GM11168 (cell line): Measurements from ENCODE around the gene PBX3.

Experiments used
- in situ Hi-C: fragments of 300-500 bp; cut with MboI; formaldehyde crosslinking; loops from one replicate; pipeline ENCODE4 v1.12.0; 2022; ENCODE audit warnings: low sequenced_read_pairs; ENCODE audit not compliant: unreplicated experiment

PBX3 gene

DNA sequence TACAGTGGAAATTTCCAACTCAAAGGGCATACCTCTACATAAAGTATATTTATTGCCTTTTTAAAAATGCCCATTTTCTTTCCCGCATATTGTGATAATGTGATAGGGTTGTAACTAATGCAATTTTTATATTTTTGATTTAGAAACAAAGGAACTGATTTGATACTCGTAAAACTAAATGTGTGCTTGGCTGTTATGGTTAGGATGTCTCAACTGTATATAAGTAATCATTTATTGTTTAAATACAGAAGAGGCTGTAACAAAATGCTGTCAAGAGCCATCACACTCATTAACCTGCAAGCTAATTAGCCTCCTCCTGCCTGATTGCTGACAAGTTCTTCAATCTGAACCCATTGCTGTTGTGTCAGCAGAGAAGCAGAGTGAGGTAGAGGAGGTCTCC lies 149.2 kb downstream of the PBX3 start:
- in situ Hi-C loops: no loop called here

GRCh38 chr9:125896964-125897363 lies 149.8 kb downstream of the PBX3 start:
- in situ Hi-C loops: no loop called here

DNA sequence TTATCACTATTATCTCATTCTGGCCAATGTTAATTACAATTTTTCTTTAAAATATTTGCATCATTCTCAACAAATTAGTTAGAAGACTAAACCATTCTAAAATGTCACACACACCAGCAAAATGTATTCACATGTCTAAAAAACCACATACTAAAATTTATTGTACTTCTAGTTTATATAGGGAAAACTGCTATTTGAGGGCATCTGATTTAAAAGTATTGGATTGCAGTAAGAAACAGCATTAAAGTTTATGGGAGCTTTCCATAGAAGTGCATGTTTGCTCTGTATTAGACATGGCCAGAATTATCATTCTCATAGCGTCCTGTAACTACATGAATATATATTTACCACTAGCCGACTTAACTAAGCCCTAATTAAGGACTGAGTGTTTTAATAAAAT lies 150.3 kb downstream of the PBX3 start:
- in situ Hi-C loops: no loop called here

- in situ Hi-C loops: no loop called here
Observed at GRCh38 chr9:125902214-125902613, 155.0 kb downstream of the PBX3 start.

DNA sequence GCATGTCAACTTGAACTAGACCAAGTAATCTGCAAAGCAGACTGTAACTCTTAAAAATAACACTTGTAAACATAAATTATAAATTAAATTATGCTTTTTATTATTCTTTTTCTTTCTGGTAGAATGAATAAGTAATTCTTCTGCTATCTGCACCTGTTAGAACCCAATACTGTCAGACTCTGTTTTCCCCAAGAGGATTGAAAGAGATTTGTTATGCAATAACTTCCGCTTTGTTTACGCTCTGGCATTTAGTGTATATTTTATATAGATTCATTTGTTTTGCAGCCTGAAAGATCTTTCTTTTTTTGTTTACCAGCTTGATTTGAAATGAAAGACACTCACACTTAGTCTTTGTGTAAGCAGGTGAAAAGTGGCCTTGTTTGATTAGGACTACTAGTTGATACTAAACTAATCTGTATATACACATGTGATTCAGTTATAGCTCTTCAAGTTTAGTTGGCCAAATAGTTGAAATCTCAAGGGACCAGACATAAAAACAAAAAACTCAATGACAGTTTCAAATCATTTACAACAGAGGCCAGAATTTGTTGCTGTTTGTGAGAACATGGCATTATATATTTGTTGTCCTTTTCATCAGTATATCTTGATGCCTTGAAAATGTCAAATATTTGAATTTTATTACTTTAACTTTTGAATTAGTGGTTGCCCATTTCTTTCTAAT lies 155.8 kb downstream of the PBX3 start:
- in situ Hi-C loops: no loop called here

DNA sequence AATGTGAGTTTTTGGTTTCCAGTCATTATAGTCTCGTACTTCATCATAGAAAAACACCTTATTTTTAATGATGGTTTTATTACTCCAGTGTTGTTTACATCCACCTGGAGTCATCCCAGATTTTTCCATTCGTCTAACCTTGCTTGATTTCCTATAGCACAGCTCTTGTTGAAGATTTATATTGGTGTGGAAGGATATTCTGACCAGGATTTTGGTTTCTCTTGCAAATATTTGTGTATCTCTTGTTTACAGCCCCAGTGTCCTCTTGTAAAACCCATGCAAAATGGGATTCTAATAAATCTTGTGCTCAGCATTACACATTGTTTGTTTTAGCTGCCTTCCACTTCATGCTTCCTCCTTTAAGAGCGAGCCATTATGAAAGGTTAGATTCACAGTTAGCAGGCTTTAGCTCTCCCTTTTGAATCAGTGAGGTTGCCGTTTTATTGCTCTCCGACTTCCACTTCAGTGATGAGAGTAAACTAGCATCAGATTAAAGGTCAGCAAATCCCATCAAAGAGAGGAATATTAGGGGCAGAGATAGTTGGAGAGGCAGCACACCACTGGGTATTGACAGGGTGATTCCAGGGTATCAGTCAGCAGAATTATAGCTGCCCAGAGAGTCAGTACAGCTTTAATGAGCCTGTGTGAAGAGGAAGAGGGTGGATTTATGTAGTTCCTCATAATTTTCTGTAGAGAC lies 157.1 kb downstream of the PBX3 start:
- in situ Hi-C loops: no loop called here

DNA sequence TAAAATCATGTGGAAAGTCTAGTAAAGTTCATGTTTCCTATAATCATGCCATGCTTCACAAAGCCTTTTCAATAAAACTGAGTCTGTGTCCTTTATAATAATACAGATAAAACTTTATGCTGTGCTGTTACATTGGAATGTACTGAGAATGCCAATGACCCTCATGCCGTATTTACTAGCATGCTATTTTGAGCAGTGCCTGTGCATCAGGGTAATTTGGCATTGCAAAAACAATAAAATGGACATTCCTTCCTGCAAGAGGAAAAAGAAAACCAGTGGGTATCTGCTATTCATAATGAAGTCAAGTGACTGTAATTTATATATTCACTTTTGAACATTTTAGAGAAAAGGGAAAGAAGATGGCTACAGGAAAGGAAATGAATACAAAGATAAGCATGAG lies 159.0 kb downstream of the PBX3 start:
- in situ Hi-C loops: no loop called here

DNA sequence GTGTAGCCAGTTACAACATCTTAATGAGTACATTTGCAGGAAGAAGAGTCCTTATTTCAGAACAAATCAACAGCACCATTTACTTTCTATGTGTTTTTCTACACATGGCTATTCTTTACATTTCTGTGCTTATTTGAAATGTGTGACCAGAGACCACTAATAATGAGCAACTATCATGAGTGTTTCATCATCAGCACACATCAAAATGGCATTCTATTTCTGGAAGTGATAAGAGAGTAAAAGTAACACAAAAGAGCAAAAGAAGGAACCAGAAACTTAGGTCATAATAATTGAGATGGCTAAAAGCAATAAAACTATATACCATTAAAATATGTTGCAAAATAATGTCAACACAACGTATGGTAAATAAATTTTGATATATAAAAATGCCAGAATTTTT lies 159.7 kb downstream of the PBX3 start:
- in situ Hi-C loops: no loop called here

DNA sequence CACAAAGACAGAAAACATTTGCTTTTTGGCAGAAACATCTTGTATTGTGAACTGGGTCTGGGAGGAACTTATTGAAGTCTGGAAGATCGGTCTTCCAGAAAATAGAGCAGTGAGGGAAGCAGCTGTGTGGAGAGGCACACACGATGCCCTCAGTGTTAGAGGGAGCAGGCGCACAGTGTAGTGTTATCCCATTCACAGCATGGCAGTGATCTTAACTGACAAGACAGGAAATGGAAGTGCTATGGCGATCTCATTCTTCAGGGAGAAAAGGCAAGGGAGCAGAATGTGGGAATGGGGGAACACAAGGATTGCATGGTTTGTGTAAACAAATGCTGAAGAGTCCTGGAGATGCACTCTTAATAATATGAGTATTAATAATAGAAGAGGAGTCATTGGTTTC lies 161.0 kb downstream of the PBX3 start:
- in situ Hi-C loops: no loop called here

DNA sequence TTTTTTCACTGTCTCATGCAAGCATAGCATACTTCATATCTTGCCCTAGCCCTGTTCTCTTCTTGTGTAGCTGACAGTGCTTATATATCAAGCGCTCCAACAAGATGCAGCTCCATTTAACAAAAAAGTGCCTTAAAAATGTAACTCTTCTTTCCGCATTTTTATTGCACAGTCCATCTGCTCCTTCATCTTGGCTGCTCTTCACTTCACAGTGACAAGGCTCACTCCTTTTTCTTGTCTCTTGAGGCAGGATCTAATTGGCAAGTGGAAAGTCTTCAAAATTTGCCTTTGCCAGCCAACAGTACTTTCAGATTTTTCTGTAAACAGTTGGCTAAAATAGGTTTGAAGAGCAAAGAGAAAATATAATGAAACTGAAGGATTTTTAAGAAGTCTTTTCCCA lies 161.8 kb downstream of the PBX3 start:
- in situ Hi-C loops: no loop called here

- in situ Hi-C loops: no loop called here
Observed at GRCh38 chr9:125909459-125909858, 162.3 kb downstream of the PBX3 start.

DNA sequence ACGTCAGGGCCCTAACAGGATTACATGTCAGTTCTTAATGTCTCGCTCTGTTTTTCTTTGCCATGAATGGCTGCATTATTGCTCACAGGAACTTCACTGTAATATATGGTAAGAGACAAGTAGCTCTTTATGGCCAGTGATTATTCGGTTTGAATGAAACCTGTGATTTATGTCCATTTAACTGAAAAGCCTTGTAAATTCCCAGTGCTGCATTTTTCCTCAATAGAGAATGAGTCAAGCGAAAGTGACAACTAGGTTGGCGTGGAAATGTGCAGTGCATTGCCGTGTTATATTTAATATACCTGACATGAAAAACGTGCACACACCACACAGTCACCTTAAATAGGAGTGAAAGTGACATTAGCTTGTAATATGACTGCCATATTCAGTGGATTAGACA lies 163.1 kb downstream of the PBX3 start:
- in situ Hi-C loops: no loop called here

GRCh38 chr9:125911861-125912644 lies 164.9 kb downstream of the PBX3 start:
- in situ Hi-C loops: no loop called here

GRCh38 chr9:125912667-125913066 lies 165.5 kb downstream of the PBX3 start:
- in situ Hi-C loops: no loop called here

GRCh38 chr9:125913551-125913950 lies 166.4 kb downstream of the PBX3 start:
- in situ Hi-C loops: no loop called here

DNA sequence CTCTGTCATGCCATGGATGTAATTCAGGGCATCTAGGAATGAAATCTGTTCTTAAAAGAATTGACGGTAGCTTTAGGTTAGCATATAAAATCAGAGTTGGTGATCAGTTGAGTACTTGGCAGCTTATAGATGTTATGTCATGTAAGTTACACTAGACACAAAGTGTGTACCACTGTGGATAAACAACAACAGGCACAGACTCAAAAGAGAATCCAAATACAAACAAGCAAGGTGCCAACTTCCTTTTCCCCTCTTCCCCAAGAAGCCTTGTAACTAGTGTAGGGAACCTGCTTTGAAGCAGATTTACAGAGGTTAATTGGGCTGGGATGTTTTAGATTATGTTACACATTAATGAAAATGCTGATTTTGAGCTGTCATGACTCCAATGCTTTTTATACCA lies 167.2 kb downstream of the PBX3 start:
- in situ Hi-C loops: no loop called here

DNA sequence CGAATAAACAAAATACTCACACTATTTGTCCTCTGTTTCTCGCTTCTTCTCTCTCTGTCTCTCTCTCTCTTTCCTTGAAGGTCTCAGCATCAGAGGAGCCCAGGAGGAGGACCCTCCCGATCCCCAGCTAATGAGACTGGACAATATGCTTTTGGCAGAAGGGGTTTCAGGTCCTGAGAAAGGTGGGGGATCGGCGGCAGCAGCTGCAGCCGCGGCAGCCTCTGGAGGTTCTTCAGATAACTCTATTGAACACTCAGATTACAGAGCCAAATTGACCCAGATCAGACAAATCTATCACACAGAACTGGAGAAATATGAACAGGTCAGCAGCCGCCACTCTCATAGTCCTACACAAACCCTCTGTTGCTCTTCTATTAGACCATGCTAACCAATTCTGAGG lies 168.4 kb downstream of the PBX3 start:
- in situ Hi-C loops: no loop called here

DNA sequence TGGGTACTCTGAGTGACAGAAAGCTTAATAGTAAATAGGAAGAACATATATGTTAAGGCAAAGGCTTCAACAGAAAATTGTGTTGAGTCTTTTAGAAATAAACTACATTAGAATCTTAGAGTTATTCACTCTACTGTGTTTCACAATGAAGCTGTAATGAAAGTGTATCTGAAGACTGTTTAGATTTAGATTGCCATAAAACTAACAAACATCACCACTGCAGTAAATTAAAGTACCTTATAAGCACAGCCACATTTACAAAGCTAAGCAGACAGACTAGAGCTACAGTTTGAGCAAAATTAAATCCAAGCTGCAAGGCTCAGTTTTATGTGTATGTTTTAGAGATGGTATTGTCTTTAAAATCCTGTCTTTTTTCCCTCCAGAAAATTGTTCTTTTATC lies 172.4 kb downstream of the PBX3 start:
- in situ Hi-C loops: no loop called here

GRCh38 chr9:125920402-125920801 lies 173.2 kb downstream of the PBX3 start:
- in situ Hi-C loops: no loop called here

GRCh38 chr9:125922854-125923253 lies 175.7 kb downstream of the PBX3 start:
- in situ Hi-C loops: no loop called here

DNA sequence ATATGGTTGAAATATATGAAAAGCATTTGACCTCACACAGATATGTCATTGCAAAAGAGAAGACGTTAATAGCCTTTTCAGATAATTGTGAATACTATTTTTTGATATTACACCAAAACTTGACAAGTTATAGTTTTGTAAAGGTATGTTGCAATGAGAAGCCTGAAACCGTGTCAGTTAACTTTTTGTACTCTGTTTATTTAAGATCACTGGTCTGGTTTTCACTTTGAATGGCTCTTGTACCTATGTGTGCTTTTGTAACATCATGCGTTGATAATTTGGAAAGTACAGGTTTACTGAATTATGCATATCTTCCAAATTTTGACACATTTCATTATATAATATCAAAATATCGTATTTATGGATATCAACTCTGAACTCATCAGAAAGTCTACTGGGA lies 177.2 kb downstream of the PBX3 start:
- in situ Hi-C loops: no loop called here
